OCI-M1 (cell line): ENCODE measurements around the gene CD4.
A peak's percentile ranks its signal among the peaks of the same experiment; 100 is the strongest.

ENCODE experiments used
- DNase-seq: peaks from one replicate; lab custom pipeline; 2025; lab: John Stamatoyannopoulos, UW

CD4 gene

DNA sequence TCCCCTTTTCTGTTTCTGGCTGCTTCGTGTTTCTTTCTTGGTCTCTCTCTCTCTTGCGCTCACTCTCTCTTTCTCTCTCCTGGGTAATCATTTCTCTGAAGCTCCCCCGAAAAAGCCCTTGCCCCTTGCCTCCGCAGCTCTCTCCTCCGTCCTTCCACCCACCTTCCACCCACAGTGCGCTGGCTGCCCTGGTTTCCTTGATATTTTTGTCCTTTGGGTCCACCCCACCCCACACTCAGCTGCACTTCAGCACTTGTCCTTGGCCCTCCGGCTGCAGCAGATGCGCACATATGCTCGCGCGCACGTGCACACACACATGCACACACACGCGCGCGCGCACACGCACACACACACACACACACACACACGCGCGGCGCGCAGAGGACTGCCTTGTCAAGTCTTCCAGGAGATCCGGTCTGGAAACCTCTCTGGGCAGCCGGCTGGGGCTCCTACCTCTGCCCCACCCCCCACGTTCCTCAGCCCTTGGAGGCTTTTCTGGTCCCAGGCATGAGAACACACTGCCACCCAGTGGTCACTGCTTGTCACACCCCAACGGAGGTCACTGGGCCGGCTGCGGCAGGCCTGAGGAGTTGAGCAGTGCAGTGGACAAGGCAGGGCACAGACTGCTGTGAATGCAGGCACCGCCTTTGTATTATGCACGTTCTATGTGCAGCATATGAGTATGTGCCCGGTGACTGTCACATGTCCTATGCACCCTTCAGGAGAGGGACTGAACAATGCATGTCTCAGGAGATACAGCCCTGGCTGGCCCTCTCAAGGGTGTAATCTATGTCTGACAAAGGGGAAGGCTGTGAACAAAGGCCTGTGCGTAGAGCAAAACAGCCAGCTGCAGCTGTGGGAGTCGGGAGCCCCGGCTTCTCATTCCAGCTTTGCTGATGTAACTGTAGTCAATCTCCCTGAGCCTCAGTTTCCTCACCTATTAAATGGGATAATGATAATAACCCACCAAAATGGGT is 10.5 kb upstream of the CD4 start:
- peak; percentile 97 for DNase-seq

- DNase-seq: no peak
Observed at GRCh38 chr12:6779708-6780432, 9.5 kb upstream of the CD4 start.

GRCh38 chr12:6780573-6780972 is 8.8 kb upstream of the CD4 start:
- DNase-seq: no peak

DNA sequence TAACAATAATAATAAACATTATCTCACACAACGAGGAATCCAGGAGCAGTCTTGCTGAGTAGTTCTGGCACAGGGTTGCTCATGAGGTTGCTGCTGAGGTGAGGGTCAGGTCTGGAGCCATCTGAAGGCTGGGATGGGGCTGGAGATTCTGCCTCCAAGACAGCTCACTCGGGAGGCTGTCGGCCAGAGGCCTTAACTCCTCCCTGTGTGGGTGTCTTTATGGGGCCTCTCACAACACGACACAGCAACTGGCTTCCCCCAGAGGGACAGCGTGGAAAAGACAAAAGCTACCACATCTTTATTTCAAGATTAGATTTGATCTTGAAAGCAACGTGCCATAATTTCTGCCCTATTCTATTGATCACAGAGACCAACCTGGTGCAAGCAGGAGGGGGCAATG is 7.2 kb upstream of the CD4 start:
- no peak for DNase-seq

- no peak for DNase-seq
Observed at GRCh38 chr12:6782850-6783566, 6.3 kb upstream of the CD4 start.

GRCh38 chr12:6783828-6784227 is 5.5 kb upstream of the CD4 start:
- no peak for DNase-seq

DNA sequence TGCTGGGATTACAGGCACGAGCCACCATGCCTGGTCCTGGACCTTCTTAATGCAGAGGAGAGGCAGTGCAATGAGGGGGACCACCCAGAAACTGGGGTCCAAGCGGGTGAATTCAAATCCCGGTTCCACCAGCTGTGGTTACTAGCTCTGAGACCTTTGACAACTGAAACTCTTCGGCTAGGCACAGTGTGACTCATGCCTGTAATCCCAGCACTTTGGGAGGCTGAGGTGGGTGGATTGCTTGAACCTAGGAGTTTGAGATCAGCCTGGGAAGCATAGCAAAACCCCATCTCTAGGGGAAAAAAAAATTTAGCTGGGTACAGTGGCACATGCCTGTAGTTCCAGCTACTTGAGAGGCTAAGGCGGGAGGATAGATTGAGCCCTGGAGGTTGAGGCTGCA is 5.0 kb upstream of the CD4 start:
- DNase-seq: no peak

GRCh38 chr12:6784761-6785160 is 4.6 kb upstream of the CD4 start:
- no peak for DNase-seq

DNA sequence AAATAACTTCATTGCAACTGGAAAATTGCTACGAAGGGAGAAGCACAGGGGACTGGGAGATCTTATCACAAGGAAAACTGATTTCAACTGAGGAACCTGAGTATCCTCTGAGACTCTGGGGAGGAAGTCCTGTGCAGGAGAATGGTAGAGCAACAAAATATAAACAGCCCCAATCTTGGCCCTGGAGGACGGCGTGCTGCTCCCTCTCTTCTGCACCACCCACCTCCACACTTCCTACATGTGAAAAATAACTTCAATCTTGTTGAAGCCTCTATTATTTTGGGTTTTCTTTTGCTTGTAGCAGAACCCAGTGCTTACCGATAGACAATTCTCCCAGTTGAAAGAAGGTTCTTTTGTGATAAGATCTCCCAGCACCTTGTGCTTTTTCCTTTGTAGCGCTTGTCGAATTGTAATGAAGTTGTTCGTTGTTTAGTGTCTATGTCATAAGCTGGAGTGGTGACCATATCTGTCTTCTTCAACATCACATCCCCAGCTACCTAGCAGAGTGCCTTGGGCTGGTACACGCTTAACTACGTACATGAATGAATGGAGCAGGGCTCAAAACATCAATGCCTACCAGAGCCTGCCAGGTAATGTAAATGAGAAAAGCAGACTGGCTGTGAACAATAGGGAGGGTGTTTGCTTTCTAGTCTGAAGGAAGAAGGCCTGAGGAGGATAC is 2.8 kb upstream of the CD4 start:
- DNase-seq: no peak

DNA sequence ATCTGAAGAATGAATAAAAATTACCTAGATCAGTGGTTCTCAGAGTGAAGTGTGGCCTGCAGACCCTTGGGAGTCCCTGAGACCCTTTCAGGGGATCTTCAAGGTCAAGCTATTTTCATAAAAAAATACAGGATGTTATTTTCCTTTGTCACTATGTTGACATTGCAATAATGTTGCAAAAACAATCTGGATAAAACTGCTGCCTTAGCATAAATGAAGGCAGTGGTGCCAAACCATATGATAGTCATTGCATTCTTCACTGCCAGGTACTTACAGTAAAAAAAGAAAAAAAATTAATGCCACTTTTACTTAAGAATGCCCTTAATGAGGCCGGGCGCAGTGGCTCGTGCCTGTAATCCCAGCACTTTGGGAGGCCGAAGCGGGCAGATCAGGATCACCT is 2.0 kb upstream of the CD4 start:
- DNase-seq: no peak

- DNase-seq: peak; percentile 50
Observed at GRCh38 chr12:6790496-6791150, 1.3 kb downstream of the CD4 start.

GRCh38 chr12:6791931-6792520 is 2.7 kb downstream of the CD4 start:
- DNase-seq: no peak

GRCh38 chr12:6792522-6793201 is 3.3 kb downstream of the CD4 start:
- peak; percentile 19 for DNase-seq

GRCh38 chr12:6795088-6795487 is 5.8 kb downstream of the CD4 start:
- no peak for DNase-seq

GRCh38 chr12:6796576-6796975 is 7.2 kb downstream of the CD4 start:
- no peak for DNase-seq

DNA sequence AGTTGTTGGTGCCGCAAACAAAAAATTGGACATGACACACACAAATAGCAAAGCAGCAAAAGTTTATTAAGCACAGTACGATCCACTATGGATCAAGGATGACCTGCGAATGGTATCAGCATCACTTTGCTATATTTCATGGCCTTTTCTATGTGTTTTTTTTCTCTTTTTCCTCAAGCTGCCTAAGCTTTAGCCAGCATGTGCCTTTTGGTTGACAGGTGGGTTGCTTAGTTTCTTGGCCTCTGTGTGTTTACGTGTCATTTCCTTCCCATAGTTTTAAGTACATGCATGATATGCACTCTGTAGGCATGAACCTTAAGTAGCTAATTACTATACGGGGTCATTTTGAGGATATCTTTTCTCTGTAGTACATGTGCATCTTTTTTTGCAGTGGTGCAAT is 9.8 kb downstream of the CD4 start:
- DNase-seq: no peak

DNA sequence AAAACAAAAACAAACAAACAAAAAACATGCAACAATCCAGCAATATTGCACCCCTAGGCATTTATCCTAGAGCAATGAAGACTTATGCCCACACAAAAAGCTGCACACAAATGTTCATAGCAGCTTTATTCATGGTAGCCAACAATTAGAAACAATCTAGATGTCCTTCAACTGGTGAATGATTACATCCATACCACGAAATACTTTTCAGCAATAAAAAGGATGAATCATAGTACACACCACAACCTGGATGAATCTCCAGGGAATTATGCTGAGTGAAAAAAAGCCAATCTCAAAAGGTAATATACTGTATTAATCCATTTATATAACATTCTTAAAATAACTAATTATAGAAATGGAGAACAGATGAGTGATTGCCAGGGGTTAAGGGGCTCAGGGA is 17.8 kb downstream of the CD4 start:
- no peak for DNase-seq

DNA sequence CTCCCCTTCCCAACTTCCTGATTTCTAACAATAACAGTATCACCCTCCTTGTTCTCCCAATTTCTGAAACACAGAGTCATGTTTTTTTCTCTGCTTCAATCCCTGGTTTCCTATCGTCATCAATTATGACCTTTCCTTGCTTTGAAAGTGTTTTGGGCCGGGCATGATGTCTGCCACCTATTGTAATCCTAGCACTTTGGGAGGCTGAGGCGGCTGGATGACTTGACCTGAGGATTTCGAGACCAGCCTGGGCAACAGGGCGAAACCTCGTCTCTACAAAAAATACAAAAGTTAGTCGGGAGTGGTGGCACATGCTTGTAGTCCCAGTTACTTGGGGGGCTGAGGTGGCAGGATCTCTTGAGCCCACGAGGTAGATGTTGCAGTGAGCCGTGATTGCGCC is 19.7 kb downstream of the CD4 start:
- no peak for DNase-seq

DNA sequence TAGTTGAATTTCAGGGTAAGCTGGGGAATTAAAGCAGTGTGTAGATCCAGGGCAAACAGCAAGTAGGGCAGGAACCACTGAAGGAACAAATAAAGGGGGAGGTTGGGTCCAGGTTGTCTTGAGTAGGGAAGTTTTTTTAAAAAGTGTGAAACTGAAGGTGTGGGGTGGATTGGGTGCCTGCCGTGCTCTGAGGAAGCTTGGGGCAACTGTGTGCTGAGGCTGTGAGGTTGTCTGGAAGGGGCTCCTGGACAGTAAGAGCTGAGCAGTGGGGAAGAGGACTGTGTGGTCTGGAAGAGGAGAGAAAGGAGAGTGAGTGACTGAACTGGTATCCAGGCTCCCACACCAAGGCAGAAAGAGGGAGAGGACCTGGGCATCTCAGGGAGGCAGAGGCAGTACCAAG is 21.4 kb downstream of the CD4 start:
- no peak for DNase-seq

GRCh38 chr12:6813363-6813762 is 24.0 kb downstream of the CD4 start:
- DNase-seq: no peak

DNA sequence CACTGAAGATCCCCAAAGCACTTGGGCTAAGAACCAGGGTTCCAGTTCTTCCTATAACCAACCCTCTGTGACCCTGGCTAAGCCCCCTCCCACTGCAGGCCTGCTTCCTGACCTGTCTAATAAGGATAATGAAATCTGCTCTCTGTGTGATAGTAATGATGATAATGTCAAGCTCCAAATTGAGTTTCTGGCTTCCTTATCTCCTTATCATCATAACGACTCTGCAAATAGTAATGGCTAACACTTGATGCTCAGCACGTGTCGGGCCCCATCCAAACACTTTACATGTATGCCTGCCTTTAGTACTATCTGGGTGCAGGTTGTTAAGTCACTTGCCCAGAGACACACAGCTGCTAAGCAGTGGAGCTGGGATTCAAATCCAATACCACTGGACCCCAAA is 27.3 kb downstream of the CD4 start:
- DNase-seq: no peak
